Measurements from ENCODE around the gene KCTD19.

The KCTD19 gene

GRCh38 chr16:67258161-67258835 is 68.2 kb downstream of the KCTD19 start:
- no peak for DNase-seq (ENCODE audit: low read depth)

- DNase-seq (ENCODE audit: low read depth): no peak
Measured at GRCh38 chr16:67257486-67258160, 68.9 kb downstream of the KCTD19 start.

GRCh38 chr16:67256701-67257230 is 69.8 kb downstream of the KCTD19 start:
- DNase-seq (ENCODE audit: low read depth): no peak

GRCh38 chr16:67255553-67256221 is 70.9 kb downstream of the KCTD19 start:
- DNase-seq (ENCODE audit: low read depth): no peak

- no peak for DNase-seq (ENCODE audit: low read depth)
Measured at GRCh38 chr16:67254801-67255552, 71.6 kb downstream of the KCTD19 start.

GRCh38 chr16:67252609-67253497 is 73.7 kb downstream of the KCTD19 start:
- DNase-seq (ENCODE audit: low read depth): no peak

- DNase-seq (ENCODE audit: low read depth): no peak
Measured at GRCh38 chr16:67250045-67250327, 76.6 kb downstream of the KCTD19 start.

- DNase-seq (ENCODE audit: low read depth): no peak
Measured at GRCh38 chr16:67249178-67250044, 77.1 kb downstream of the KCTD19 start.

- no peak for DNase-seq (ENCODE audit: low read depth)
Measured at GRCh38 chr16:67248401-67249177, 78.0 kb downstream of the KCTD19 start, which contains the start of gene SLC9A5. Gene SLC9A5 (plus strand): TSS chr16:67248979. CDS start chr16:67249015, 36 bp downstream.

GRCh38 chr16:67248073-67248400 is 78.5 kb downstream of the KCTD19 start:
- DNase-seq (ENCODE audit: low read depth): no peak

- DNase-seq (ENCODE audit: low read depth): peak; percentile 96
Measured at GRCh38 chr16:67247192-67248072, 79.1 kb downstream of the KCTD19 start, which contains the start of gene FHOD1. Gene FHOD1 (minus strand): TSS chr16:67247481. CDS start chr16:67247410, 71 bp downstream.

GRCh38 chr16:67246756-67247191 is 79.8 kb downstream of the KCTD19 start:
- DNase-seq (ENCODE audit: low read depth): no peak

GRCh38 chr16:67246081-67246755 is 80.3 kb downstream of the KCTD19 start:
- peak; percentile 25 for DNase-seq (ENCODE audit: low read depth)

- DNase-seq (ENCODE audit: low read depth): no peak
Measured at GRCh38 chr16:67245674-67246080, 80.9 kb downstream of the KCTD19 start.

GRCh38 chr16:67245186-67245585 is 81.4 kb downstream of the KCTD19 start:
- no peak for DNase-seq (ENCODE audit: low read depth)

GRCh38 chr16:67244387-67245185 is 82.0 kb downstream of the KCTD19 start:
- DNase-seq (ENCODE audit: low read depth): peak; percentile 71

- DNase-seq (ENCODE audit: low read depth): no peak
Measured at GRCh38 chr16:67243481-67243880, 83.1 kb downstream of the KCTD19 start.
